DND-41 (cell line): ENCODE measurements around the gene GDI2.

Experiments used
- ATAC-seq: fragments of 200-7000 bp; cut with Tn5 transposase; 3 replicates; pipeline ENCODE4 v1.9.1; 2021; ENCODE audit warnings: low read depth; ENCODE audit not compliant: insufficient read depth
- DNase-seq: peaks from one replicate; pipeline ENCODE4 v3.0.0-alpha.2; 2020
- H2AFZ ChIP-seq: 2 replicates; pipeline ENCODE4 v1.6.0; 2012; ENCODE audit warnings: low read depth, low read length
- H3K27ac ChIP-seq: 2 replicates; pipeline ENCODE4 v1.5.1; 2012; ENCODE audit warnings: low read length, inconsistent platforms
- H3K27me3 ChIP-seq: fragments of 200-600 bp; sonication (generic); 2 replicates; pipeline ENCODE4 v1.6.0; 2012; ENCODE audit warnings: low read length, mild to moderate bottlenecking, inconsistent platforms; ENCODE audit not compliant: insufficient read depth, poor library complexity
- H3K36me3 ChIP-seq: 2 replicates; pipeline ENCODE4 v1.5.1; 2012; ENCODE audit warnings: low read length, inconsistent platforms; ENCODE audit not compliant: insufficient read depth
- H3K4me1 ChIP-seq: 2 replicates; pipeline ENCODE4 v1.5.1; 2012; ENCODE audit warnings: mild to moderate bottlenecking, low read length; ENCODE audit not compliant: insufficient read depth
- H3K4me2 ChIP-seq: 2 replicates; pipeline ENCODE4 v1.6.0; 2012; ENCODE audit warnings: mild to moderate bottlenecking, moderate library complexity, low read length, inconsistent platforms; ENCODE audit not compliant: insufficient read depth
- H3K4me3 ChIP-seq, 2 experiments: fragments of 200-600 bp in 1 of 2; shearing (Covaris generic) in 1 of 2; 2 replicates each; pipeline ENCODE4 v1.5.1; 2012 to 2016; ENCODE audit warnings: inconsistent platforms in 2 of 2, low read length in 2 of 2, mild to moderate bottlenecking in 2 of 2, low read depth in 1 of 2, moderate library complexity in 1 of 2
- H3K79me2 ChIP-seq: 2 replicates; pipeline ENCODE4 v1.6.0; 2012; ENCODE audit warnings: low read length, inconsistent platforms; ENCODE audit not compliant: insufficient read depth
- H3K9ac ChIP-seq: 2 replicates; pipeline ENCODE4 v1.6.0; 2012; ENCODE audit warnings: low read depth, mild to moderate bottlenecking, inconsistent platforms, low read length, moderate library complexity
- H3K9me3 ChIP-seq: 2 replicates; pipeline ENCODE4 v1.5.1; 2012; ENCODE audit warnings: low read length, moderate library complexity, mild to moderate bottlenecking, inconsistent platforms; ENCODE audit not compliant: insufficient read depth, severe bottlenecking
- H4K20me1 ChIP-seq: 2 replicates; pipeline ENCODE4 v1.6.0; 2012; ENCODE audit warnings: low read length; ENCODE audit not compliant: insufficient read depth
- CTCF ChIP-seq: IDR thresholded peaks from 2 replicates; pipeline ENCODE4 v1.5.1; 2012; ENCODE audit warnings: borderline replicate concordance, low read length, moderate library complexity, mild to moderate bottlenecking; ENCODE audit not compliant: poor library complexity, severe bottlenecking; ENCODE audit errors: extremely low read depth
- EZH2 ChIP-seq: IDR thresholded peaks from 3 replicates; pipeline ENCODE4 v1.6.1; 2012; ENCODE audit warnings: borderline replicate concordance, low read depth, mild to moderate bottlenecking, moderate library complexity, low read length, inconsistent platforms; ENCODE audit not compliant: severe bottlenecking

Gene GDI2

GRCh38 chr10:5800782-5801181, 12.5 kb downstream of the GDI2 start:
- Histone ChIP-seq H3K27ac (no peak overlapping the region), H3K4me3 (no peak overlapping the region), H3K4me1 (no peaks in the 10 kb centered on the region), H3K27me3 (no peaks in the 10 kb centered on the region), H3K79me2 (peaks cover 95% of the 10 kb centered on the region), H3K4me2 (no peak overlapping the region), H2AFZ (no peak overlapping the region), H3K9me3 (no peaks in the 10 kb centered on the region), H3K36me3 (peaks cover 79% of the 10 kb centered on the region), H4K20me1 (peaks cover 64% of the 10 kb centered on the region), H3K9ac (no peak overlapping the region)
- DNase-seq (no peak), ATAC-seq (no peak)
- no peak for TF ChIP-seq EZH2
- no peak for TF ChIP-seq CTCF

GRCh38 chr10:5794236-5794635, 19.0 kb downstream of the GDI2 start:
- no peaks in the 10 kb centered on the region for H3K27me3 ChIP-seq
- H3K4me2 ChIP-seq, result no peak overlapping the region
- no peak overlapping the region for H3K9ac ChIP-seq
- peaks cover 19% of the 10 kb centered on the region; the same call in 1 of the 2 replicates for H4K20me1 ChIP-seq
- no peak overlapping the region for H3K4me3 ChIP-seq
- TF ChIP-seq CTCF, result no peak
- no peak for TF ChIP-seq EZH2
- peaks cover 95% of the 10 kb centered on the region for H3K36me3 ChIP-seq
- H2AFZ ChIP-seq, result no peak overlapping the region
- no peak overlapping the region for H3K27ac ChIP-seq
- H3K9me3 ChIP-seq, result no peaks in the 10 kb centered on the region
- DNase-seq (no peak), ATAC-seq (no peak)
- peaks cover 91% of the 10 kb centered on the region for H3K79me2 ChIP-seq
- no peaks in the 10 kb centered on the region for H3K4me1 ChIP-seq

- no peak overlapping the region for H3K27ac ChIP-seq
- peaks cover 95% of the 10 kb centered on the region for H3K36me3 ChIP-seq
- no peaks in the 10 kb centered on the region for H3K4me1 ChIP-seq
- H3K4me3 ChIP-seq, result no peak overlapping the region
- no peak overlapping the region for H2AFZ ChIP-seq
- peaks cover 22% of the 10 kb centered on the region; the same call in 1 of the 2 replicates for H4K20me1 ChIP-seq
- no peak overlapping the region for H3K4me2 ChIP-seq
- peaks cover 94% of the 10 kb centered on the region for H3K79me2 ChIP-seq
- no peak overlapping the region for H3K9ac ChIP-seq
- no peaks in the 10 kb centered on the region for H3K27me3 ChIP-seq
- DNase-seq (no peak), ATAC-seq (no peak)
- no peaks in the 10 kb centered on the region for H3K9me3 ChIP-seq
- no peak for TF ChIP-seq EZH2
- no peak for TF ChIP-seq CTCF
These were observed 23.6 kb downstream of the GDI2 start for GRCh38 chr10:5789626-5790025.

- H3K4me3 ChIP-seq, result no peak overlapping the region
- peaks cover 22% of the 10 kb centered on the region; the same call in 1 of the 2 replicates for H4K20me1 ChIP-seq
- TF ChIP-seq CTCF (no peak), EZH2 (no peak)
- H2AFZ ChIP-seq, result no peak overlapping the region
- H3K79me2 ChIP-seq, result peaks cover 95% of the 10 kb centered on the region
- DNase-seq (no peak), ATAC-seq (peak; percentile 39; the same call in 1 of the 3 replicates)
- H3K27ac ChIP-seq, result no peak overlapping the region
- H3K27me3 ChIP-seq, result no peaks in the 10 kb centered on the region
- H3K9ac ChIP-seq, result no peak overlapping the region
- H3K36me3 ChIP-seq, result peaks cover 96% of the 10 kb centered on the region
- no peak overlapping the region for H3K4me2 ChIP-seq
- no peaks in the 10 kb centered on the region for H3K9me3 ChIP-seq
- H3K4me1 ChIP-seq, result no peaks in the 10 kb centered on the region
These were observed 24.3 kb downstream of the GDI2 start for GRCh38 chr10:5788969-5789368.
